Measurements from ENCODE around the gene CD300LB. TPM values are rescaled to one million over a fixed set of nuclear protein-coding genes. Genes with fewer than 3 reads are reported as not detected.
"Not testable (repeated sequence)": the region's sequence is repeated elsewhere in the genome, so short reads cannot be mapped to it uniquely, and the experiment has no call there.

The CD300LB gene
- not detected in 2 replicates for total RNA-seq

- no peak within 1 kb of the TSS for H3K4me3 ChIP-seq (ENCODE audit: low read depth, low read length)
- no peak for DNase-seq (ENCODE audit: low read depth)
- TF ChIP-seq, protein P1, sequence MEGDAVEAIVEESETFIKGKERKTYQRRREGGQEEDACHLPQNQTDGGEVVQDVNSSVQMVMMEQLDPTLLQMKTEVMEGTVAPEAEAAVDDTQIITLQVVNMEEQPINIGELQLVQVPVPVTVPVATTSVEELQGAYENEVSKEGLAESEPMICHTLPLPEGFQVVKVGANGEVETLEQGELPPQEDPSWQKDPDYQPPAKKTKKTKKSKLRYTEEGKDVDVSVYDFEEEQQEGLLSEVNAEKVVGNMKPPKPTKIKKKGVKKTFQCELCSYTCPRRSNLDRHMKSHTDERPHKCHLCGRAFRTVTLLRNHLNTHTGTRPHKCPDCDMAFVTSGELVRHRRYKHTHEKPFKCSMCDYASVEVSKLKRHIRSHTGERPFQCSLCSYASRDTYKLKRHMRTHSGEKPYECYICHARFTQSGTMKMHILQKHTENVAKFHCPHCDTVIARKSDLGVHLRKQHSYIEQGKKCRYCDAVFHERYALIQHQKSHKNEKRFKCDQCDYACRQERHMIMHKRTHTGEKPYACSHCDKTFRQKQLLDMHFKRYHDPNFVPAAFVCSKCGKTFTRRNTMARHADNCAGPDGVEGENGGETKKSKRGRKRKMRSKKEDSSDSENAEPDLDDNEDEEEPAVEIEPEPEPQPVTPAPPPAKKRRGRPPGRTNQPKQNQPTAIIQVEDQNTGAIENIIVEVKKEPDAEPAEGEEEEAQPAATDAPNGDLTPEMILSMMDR (IDR thresholded peaks at IDR 0.05; ENCODE audit: insufficient read depth, low read depth, low read length): no peak
Measured at GRCh38 chr17:74531231-74531761, at the start of gene CD300LB. TSS of gene CD300LB (minus strand) at chr17:74531475. CDS start at chr17:74531350, 125 bp downstream.

DNA sequence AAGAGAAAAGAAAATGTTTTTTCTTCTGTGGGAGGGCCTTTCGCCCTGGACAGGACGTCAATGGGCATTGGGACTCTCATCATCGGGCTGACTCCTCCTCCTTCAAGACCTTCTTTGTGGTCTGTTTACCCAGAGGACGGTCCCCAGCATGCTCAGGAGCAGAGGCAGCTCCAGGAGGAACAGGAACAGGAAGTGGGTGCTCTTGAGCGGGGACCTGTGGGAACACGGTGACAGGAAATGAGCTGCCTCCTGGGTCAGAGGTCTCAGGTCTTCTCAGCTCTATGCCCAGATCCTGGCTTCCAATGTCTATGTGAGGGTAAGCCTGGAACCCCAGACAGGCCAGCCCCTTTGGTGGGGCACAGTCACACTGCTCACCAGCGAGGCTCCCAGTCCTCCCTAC lies 48.6 kb upstream of the CD300LB start:
- H3K4me3 ChIP-seq (ENCODE audit: low read depth, low read length): no peak overlapping the region
- TF ChIP-seq, protein P1 (IDR thresholded peaks at IDR 0.05; ENCODE audit: insufficient read depth, low read depth, low read length): no peak
- no peak for DNase-seq (ENCODE audit: low read depth)

DNA sequence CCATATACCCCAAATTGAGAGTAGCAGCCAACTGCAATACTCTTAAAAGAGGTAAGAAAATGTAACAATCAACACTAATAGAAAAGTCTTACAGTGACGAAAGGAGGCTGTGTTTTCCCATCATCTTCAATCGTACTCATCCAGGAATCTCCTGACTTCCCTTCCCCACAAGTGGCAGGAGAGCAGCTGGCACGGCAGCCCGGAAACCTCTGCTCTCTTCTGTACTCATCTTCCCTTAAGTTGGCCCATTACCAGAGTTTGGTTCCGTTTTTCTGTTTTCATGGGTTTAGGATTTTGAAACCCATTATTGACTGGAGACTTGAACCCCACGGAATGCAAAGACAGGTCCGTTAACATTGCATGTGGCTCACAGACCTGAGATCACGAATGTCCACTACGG lies 47.7 kb upstream of the CD300LB start:
- H3K4me3 ChIP-seq (ENCODE audit: low read depth, low read length): no peak overlapping the region
- TF ChIP-seq, protein P1 (IDR thresholded peaks at IDR 0.05; ENCODE audit: insufficient read depth, low read depth, low read length): no peak
- DNase-seq (ENCODE audit: low read depth): no peak

- TF ChIP-seq, protein P1 (IDR thresholded peaks at IDR 0.05; ENCODE audit: insufficient read depth, low read depth, low read length): no peak
- no peak for DNase-seq (ENCODE audit: low read depth)
- H3K4me3 ChIP-seq (ENCODE audit: low read depth, low read length): no peak overlapping the region
Measured at GRCh38 chr17:74574489-74575142, 43.3 kb upstream of the CD300LB start.

GRCh38 chr17:74573635-74574034 lies 42.4 kb upstream of the CD300LB start:
- DNase-seq (ENCODE audit: low read depth); H3K4me3 ChIP-seq (ENCODE audit: low read depth, low read length): not testable (repeated sequence)

DNA sequence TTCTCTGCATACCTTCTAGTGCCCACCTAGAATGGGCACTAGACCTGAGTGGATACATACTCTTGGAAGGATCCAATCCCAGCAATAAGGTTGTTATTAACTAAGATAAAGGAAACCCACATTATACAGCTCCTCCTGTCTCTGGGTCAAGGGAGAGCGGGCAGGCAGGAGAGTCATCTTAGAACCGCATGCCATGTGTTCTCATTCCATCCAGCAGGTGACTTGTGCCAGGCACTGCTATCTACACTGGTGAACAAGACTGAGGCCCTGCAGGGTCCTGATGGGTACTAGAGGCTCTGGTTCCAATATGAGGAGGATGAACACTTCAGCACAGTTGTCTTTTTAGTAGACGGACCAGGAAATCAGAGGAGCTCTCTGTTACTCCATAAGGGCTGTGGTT lies 41.9 kb upstream of the CD300LB start:
- no peak for DNase-seq (ENCODE audit: low read depth)
- no peak overlapping the region for H3K4me3 ChIP-seq (ENCODE audit: low read depth, low read length)
- TF ChIP-seq, protein P1 (IDR thresholded peaks at IDR 0.05; ENCODE audit: insufficient read depth, low read depth, low read length): no peak

DNA sequence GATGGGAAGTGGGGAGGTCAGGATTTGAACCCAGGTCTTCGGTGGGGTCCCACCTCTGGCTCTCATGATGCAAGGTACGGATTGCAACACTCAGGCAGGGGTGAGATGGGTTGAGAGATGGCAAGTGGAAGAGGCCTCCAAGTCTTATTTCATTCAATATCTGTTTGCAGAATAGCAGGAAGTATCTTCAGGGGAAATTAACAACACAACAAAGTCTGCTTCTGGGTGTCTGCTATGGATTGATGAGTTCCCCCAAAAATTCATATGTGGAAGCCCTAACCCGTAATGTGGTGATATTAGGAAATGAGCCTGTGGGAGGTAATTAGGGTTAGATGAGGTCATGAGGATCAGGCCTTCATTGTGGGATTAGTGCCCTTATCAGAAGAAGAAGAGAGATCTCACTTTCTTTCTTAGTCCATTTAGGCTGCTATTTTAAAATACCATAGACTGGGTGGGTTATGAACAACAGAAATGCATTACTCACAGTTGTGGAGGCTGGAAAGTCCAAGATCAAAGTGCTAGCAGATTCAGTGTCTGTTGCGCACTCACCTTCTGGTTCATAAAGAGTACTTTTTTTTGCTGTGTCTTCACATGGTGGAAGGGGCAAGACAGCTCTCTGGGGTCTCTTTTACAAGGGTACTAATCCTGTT lies 40.5 kb upstream of the CD300LB start:
- H3K4me3 ChIP-seq (ENCODE audit: low read depth, low read length): no peak overlapping the region
- TF ChIP-seq, protein P1 (IDR thresholded peaks at IDR 0.05; ENCODE audit: insufficient read depth, low read depth, low read length): no peak
- no peak for DNase-seq (ENCODE audit: low read depth)

Measured in fibroblast of villous mesenchyme (primary cell).